GM19240 (cell line): ENCODE measurements around the gene KLF16.

Experiments
- DNase-seq: peaks from one replicate; pipeline ENCODE4 v3.0.0; 2011; ENCODE audit warnings: low spot score; ENCODE audit not compliant: insufficient read length

Gene KLF16

DNA sequence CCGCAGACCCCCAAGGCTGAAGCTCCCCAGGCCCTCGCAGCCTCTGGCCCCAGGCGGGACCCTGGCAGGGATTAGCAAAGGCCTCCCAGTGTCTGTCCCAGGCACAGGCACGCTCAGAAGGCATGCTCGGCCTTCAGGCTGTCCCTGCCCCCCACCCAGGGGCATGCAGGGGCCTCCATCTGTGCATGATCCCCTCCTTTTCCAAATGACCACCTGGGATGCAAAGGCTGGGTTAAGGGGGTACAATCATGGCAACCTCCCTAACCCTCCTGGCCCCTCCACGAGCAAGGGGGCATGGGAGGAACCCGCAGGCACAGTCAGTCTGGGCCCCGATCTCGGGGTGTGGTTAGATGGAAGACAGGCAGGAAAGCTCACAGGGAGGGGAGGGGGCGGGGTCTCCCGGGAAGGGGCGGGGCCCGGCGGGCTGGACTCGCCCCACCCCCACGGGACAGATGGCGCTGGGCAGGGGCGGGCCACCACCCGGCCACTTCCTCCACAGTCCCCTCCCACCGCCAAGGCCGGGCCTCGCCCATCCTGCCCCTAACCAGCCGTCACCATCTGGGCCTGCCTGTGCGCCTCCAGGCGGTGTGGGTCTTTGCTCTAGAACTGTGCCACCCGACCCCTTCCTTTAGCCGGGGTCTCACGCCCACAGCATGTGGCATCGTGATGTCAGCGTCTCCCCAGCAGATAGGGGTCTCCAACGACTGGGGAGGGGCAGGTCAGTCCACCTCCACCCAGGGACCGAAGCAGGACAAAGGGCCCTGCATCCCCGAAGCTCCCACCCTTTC, 8.1 kb downstream of the KLF16 start:
- DNase-seq: peak; percentile 96

DNA sequence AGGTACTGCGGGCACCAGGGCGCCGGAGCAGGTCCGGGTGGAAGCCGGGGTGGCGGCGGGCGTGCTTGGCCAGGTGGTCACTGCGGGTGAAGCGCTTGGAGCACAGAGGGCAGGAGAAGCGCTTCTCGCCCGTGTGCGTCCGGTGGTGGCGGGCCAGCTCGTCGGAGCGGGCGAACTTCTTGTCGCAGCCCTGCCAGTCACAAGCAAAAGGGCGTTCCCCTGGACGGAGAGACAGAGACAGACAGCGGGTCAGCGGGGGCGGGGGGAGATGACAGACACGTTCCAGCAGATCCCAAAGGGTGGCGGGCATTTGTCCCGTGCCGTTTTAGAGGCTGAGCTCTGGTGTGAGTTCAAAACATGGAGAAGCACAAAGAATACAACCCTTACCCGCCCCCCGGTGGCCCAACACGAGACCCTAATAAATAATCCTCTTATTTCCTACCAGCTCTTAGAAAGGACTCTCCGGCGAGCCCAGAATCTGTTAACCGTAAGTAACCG, 8.8 kb downstream of the KLF16 start:
- DNase-seq: no peak

DNA sequence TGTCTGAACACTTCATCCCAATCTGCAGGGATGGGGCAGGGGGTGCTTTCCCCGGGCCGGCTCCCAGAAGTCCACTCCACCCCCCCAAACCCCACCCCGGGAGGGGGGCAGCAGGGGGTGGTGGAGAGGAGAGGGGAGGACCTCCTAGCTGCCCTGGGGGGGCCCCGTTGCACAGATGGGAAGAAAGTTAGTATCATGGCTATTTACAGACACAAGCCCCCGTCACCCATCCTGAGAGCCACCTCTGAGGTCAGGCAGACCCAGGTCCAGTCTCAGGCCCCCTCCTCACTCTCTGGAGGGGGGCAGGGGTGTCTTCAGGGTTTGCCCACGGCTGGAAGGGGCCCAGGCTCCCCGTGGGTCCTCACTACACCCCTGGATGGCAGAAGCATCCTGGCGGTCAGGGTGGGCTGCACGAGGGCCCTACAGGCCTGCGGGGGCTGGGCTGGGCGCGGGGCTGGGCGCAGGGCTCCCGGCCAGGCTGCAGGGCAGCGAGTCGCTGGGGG, 9.3 kb downstream of the KLF16 start:
- no peak for DNase-seq

DNA sequence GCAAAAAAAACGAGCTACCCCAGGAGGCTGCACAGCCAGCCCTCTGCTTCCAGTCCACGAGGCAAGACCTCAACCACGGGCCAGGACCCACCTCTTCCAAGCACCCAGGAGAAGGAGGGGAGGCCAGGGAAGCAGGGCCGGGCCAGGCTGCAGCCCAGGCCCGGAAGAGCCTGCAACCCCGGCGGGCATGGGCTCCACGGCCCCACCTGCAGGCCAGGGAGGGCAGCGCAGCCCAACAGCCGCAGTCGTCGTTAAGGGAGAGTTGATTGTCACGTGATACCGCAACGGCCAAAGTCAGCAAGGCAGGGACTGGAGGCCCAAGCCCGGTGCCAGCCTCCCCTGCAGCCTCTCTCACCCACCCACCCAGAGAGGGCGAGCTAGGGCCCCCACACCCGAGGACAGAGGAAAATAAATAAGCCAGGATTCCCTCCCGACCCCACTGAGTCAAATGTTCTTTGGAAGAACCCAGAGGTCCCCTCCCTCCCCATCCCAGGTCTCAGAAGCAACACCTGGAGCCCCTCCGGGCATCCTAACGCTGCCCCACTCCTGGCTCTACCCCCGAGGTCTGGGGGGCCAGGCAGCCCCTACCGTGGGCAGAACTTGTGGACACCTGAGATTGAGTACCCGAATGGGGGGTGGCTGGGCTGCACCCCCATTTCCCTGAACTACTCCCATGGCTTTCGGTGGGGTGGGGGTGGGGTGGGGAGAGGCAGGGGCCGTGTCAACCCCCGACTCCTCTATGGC, 9.9 kb downstream of the KLF16 start:
- DNase-seq: peak; percentile 87

DNA sequence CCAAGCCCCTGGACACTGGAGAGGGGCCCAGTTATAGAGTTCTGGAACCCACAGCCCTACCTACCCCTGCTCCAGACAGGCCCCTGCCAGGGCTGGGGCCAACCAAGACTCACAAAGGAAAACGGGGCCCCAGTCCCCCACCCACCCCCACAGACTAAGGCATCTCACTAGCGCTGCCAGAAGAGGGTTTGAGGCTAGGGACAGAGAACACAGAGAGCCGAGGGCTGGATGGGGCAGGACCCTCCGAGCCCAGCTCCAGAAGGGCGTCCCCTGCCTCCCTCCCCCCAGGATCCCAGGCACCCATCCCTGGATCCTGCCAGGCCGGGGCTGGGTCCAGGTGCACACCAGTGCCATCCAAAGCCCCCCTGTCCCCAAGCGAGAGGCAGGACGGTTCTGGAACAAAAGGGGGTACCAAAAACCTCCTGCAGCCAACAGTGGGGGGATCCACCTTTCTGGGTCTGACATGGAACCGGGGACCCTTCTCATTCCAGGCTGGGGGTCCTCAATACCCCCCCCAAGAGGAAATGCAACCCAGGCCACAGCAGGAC, 10.7 kb downstream of the KLF16 start:
- no peak for DNase-seq

DNA sequence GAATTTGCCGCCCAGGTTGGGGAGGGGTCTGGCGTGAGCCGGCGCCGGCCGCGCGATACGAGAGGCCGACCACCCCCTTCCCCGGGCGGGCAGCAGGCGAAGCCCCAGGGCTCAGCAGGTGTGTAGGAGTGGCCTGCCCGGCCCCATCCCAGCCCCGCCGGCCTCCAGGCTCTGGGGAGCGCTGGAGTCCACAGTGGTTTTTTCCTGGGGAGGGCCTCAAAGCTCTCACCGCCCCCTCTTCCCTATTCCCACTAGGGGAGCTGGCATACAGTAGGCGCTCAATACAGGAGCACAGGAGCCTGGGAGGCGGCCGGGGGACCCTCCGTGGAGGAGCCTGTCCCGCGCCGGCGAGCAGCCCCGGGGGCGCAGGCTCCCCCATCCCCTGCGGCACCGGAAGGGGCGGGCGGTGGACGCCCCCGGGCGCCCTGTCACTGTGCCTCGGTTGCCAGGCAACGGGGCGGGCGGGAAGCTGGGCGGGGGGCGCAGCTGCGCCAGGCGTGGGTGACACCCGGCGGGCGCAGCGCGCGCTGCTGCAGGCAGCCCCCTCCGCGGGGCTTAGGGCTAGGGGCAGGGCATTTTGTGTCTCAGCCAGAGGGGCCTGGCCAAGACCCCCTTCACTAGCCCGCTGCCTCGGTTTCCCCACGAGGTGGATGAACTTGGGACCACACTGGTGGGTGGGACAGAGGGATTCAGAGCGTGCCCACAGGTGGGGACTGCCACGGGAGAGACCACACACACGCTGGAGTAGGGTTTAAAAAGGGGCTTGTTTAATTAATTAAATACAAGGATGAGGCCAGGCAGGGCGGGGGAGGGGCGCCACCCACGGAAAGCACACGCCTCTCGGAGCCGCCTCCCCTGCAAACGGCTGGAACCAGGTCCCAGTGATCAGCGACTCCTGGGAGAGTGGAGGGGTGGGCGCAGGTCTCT, 11.5 kb downstream of the KLF16 start:
- no peak for DNase-seq

DNA sequence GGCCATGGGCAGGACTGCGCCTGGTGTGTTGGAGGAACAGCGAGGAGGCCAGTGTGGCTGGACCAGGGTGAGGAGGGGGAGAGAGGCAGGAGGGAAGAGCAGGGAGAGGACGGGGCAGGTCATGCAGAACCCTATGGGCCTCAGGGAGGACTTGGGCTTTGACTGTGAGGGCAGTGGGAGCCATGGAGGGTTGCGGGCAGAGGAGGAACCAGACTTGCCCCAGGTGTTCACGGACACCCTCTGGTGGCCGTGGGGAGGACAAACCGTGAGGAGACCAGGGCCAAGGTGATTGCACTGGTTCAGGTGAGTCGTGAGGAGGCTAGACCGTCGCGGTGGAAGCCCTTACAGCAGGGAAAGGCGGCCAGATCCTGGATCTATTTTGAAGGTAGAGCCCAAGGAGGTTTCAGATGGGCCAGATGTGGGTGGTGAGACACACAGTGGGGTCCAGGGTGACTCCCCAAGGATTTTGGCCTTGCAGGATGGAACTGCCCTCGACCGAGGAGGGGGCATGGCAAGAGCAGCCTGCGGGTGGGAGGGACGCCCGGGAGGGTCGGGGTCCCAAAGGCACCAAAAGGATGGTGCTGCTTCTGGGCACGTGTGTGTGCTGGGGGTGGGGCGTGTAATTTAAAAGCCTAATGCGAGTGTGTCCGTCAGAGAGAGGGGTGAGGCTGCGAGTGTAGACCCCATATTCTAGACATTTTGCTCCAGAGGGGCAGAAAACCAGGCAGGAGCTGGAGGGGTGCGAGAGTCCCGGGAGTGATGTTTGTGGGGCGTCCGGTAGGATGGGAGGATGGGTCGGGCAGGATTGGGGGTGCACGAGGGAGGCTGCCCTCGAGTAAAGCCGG, 12.3 kb downstream of the KLF16 start:
- no peak for DNase-seq

DNA sequence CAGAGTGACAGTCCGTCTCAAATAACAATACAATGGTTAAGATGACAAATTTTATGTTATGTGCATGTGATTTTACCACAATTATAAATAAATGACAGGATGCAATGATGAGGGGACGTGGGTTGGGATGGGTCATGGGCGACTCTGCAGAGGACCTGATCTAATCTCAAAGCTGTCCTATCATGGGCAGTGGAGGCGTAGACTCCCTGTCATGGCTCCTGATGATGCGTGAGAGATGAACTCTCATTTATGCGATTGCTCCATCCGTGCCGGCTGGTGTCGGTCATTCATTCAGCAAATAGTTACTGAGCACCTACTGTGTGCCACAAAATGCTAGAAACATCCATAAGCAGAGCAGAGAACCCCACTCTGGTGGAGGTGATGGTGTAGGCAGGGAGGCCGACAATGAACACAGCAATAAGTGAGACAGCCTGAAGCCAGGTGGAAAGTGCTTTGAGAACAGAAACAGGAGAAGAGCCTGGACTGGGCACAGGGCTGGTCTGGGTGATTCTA, 13.4 kb downstream of the KLF16 start:
- no peak for DNase-seq

DNA sequence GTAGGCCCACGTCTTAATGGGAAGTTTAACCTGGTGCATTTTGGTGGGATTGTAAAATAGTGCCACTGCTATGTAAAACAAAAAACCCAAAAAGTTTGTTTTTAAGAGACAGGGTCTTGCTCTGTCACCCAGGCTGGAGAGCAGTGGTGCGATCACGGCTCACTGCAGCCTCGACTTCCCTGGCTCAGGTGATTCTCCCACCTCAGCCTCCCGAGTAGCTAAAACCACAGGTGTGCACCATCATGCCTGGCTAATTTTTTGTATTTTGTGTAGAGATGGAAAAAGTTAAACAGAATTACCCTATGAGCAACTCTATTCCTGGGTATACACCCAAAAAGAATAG, 14.3 kb downstream of the KLF16 start:
- DNase-seq: no peak

DNA sequence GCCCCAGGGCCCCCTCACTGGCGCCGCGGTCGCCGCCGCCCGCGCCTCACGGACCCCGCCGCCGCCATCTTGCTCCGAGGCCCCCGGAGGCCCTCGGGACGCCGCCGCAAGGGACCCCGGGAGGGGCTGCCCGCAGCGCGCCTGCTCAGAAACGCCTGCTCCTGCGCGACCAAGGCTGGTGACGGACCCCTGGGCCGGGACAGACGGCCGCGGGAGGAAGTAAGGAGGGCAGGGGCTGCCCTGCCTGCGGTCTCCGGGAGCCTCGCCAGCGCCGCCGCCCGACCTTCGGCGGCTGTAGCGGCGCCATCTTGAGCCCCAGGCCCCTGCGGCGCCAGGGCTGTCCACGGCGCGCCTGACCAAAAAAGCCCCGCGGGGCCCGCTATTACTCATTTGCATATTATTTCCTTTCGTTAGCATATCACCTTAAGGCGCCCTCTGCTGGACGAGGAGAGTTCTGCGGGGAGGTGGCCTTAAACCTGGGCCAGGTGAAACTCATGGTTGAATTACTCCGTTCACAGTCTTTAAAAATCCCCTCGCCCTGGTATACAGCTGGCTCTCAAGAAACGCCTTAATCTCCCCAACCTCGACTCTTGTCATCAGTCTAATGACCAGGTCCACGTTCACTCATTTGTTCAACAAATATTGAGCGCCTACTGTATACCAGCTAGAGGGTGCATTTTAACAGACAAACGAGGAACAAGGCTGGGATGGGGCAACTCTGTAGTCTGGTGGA, 14.8 kb downstream of the KLF16 start, which contains the start of gene REXO1:
TSS of gene REXO1 (minus strand) at position 85 of the 733 bp plus-strand sequence. CDS start 125 bp downstream, outside the sequence.
- DNase-seq: peak; percentile 87

DNA sequence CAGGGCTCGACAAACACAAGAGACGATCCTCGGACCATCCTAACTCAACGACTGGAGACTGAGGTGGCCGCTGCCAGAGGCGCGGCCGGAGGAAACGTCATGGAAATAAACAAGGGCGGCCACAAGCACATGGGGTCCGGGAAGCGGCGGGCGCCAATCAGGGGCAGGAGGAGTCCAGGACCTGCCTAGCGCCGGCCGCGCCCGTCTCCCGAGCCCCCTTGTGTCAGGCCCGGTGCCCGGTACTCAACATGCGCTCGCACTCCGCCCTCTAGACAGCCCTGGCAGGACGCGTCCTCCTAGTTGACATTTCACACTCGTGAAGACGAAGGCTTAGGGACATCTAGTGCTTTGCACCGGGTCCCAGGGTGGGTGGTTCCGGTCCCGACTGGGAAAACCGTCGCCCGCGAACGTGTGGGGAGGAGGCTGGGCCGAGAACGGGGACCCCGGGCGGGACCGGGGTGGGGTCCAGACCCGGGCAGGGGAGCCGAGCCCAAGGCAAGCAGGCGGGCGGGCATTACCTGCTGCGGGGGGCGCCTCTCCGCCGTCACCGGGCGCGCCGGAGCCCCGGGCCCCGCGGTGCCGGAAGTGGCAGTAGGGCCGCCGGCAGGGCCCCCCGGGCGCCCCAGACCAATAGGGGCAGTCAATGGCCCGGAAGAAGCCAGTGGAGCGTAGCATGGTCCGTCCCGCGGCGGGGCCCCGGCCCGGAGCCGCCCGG, 15.5 kb downstream of the KLF16 start:
- DNase-seq: no peak

DNA sequence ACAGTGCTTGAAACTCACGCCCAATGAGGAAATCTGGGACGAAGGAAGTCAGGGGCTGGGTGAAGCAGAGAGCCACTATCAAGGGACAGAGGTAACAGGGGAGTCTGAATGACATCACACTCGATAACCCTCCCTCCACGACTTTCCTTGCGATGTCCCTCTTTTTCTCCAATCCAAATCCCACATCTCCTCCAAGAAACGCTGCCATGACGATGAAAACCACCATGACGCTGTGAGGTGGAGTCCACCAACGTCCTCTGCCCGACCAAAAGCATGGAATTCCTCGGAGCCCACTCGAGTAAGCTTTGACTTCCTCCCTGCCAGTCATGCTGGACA, 16.1 kb downstream of the KLF16 start:
- no peak for DNase-seq

DNA sequence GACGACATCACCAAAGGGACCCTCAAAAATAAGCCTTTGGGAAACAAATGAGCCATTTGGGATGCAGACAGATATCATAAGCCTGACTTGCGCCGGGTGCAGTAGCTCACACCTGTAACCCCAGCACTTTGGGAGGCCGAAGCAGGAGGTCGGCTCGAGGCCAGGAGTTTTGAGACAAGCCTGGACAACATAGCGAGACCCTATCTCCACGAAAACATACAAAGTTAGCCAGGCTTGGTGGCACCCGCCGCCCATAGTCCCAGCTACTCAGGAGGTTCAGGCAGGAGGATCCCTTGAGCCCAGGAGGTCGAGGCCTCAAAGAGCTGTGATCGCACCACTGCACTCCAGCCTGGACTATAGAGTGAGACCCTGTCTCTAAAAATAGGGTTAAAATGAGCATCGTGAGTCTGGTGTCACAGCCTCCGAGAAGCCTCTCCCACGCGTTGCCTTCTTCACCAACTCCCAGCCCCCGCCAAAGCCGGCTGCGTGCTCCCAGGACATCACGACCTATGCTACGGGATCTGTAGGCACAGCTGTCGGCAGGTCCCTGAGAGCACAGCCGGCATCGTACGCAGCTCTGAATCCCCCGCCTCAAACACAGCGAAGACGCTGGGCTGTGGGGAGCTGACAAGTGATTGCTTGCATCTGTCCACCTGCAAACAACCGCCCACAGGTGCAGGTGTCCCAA, 16.7 kb downstream of the KLF16 start:
- no peak for DNase-seq

DNA sequence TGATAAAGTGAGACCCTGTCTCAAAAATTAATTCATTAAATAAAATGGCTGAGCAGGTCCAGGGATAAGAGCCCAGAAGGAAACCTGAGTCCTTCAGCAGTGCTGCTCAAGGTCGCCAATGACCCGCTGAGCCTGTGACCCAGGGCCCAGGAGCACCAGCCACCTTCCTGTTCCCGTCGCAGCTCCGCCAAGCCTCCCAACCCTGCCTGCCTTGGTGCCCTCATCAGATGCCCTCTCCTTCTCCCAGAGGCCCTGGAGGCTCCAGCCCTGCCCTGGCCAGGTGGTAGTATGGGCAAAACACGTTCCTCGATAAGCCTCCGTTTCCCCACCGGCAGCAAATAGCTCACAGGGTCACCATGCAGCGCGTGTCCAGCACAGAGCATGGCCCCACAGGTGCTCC, 17.7 kb downstream of the KLF16 start:
- DNase-seq: no peak

DNA sequence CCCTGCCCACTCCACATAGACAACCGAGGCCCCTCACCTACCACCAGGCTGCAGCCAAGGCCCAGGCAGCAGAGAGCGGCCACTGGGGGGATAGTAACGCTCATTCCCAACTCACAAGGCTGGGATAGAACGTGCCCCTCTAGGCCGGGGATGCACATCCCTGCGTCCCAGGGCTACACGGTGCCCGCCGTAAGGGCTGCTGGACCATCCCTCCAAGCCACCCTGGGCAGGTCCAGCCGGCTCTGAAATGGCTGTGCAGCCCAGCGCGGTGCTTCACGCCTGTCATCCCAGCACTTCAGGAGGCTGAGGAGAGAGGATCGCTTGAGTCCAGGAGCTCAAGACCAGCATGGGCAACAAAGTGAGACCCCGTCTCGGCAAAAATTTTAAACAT, 18.3 kb downstream of the KLF16 start:
- no peak for DNase-seq

DNA sequence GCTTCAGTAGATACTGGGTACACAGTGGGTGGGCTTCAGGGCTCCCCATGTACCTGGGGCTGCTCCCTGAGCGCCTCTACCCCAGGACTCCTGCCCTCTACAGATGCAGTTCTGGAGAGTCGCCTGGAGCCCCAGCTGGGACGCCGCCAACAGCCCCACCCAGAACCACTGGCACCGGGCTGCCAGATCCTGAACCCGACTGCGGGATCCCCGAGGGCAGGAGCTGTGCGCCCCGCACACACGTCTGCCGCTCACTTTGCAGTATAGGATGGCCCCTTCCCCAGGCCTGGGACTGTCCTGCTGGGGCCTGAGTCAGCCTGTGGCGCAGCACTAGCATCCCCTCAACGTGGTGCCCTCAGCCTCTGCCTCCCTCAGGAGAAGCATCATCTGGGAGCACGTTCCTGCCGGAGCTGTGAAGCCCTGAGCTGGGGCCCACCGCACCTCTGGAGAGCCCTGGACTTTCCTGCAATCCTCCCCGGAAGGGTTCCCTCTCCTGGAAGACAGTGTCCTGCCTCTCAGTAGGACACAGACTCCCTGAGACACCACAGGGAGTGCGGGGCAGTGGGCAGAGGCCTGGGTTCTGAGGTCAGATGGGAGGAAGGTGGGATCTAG, 18.8 kb downstream of the KLF16 start:
- DNase-seq: no peak

DNA sequence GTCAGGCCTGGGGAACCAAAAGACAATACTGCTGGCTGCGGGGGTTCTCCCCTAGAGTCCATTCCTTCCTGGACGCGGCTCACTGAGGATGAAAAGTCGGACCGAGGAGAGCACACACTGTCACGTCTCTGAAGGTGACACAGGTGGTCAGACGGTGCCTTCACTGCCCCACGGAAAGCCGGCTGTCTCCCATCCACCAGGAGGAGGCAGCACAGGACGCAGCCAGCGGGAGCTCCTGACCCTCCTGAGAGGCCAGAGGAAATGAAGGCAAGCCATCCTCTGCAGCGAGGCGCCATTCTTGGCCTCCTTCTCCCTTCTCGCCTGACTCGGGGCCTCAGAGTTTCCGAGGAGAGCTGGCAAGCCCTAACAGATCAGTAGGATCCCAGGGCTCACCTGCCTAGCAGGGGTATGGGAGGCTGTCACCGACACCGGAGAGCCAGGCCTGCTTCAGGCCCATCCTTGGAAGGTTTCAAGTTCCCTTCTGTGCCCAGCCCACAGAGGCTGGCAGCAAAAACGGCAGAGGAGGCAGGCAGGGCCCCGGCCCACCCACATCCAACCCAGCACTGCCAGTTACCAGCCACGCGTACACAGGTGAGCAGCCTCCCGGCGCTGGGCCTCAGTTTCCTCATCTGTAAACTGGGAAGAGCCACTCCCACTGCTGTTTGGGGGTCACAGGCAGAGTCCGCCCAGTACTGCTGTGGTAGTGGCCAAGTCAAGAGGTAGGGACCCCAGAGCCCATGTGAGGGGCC, 19.6 kb downstream of the KLF16 start:
- no peak for DNase-seq
